ENCODE results near the gene ZNF267.
"Not testable (repeated sequence)": the region's sequence is repeated elsewhere in the genome, so short reads cannot be mapped to it uniquely, and the experiment has no call there.

- not testable (repeated sequence) for TF ChIP-seq EZH2 (IDR thresholded peaks at IDR 0.05; ENCODE audit: low read length, unreplicated experiment); EZH2phosphoT487 (IDR thresholded peaks at IDR 0.05; ENCODE audit: borderline replicate concordance, low read length)
- TF ChIP-seq, protein P1, sequence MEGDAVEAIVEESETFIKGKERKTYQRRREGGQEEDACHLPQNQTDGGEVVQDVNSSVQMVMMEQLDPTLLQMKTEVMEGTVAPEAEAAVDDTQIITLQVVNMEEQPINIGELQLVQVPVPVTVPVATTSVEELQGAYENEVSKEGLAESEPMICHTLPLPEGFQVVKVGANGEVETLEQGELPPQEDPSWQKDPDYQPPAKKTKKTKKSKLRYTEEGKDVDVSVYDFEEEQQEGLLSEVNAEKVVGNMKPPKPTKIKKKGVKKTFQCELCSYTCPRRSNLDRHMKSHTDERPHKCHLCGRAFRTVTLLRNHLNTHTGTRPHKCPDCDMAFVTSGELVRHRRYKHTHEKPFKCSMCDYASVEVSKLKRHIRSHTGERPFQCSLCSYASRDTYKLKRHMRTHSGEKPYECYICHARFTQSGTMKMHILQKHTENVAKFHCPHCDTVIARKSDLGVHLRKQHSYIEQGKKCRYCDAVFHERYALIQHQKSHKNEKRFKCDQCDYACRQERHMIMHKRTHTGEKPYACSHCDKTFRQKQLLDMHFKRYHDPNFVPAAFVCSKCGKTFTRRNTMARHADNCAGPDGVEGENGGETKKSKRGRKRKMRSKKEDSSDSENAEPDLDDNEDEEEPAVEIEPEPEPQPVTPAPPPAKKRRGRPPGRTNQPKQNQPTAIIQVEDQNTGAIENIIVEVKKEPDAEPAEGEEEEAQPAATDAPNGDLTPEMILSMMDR (conservative IDR thresholded peaks at IDR 0.05; ENCODE audit: low read depth, low read length): not testable (repeated sequence)
Observed at GRCh38 chr16:31892111-31892510, 18.5 kb downstream of the ZNF267 start.

All from PC-3 (cell line).